HG02852 (cell line): ENCODE results near the gene LRRC42.
"Not testable (repeated sequence)": the region's sequence is repeated elsewhere in the genome, so short reads cannot be mapped to it uniquely, and the experiment has no call there.

Source experiments
- ATAC-seq: cut with Tn5 transposase; IDR thresholded peaks from one replicate; pipeline ENCODE4 v1.9.1; 2021; ENCODE audit warnings: mild to moderate bottlenecking, moderate library complexity; ENCODE audit not compliant: unreplicated experiment

Gene LRRC42

DNA sequence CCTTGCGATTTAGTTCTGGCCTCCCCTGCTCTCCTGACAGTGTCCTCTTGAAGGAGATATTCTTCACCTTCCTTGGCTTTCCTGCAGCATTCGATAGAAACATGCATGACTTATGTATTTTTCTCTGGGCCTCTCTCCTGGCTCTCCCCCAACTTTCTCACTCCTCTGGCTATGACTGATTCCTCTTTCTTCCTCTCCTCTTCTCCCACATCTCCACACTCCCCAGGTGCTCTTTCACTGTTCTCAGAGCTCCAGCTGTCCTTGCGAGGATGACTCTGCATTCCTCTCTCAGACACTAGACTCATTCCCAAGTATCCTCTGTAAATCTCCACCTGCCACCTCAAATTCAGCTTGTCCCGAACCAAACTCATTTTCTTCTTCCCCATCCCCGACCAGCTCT, 18.0 kb downstream of the LRRC42 start:
- no peak for ATAC-seq

- ATAC-seq = no peak
These were observed 20.6 kb downstream of the LRRC42 start for GRCh38 chr1:53966794-53967193.

DNA sequence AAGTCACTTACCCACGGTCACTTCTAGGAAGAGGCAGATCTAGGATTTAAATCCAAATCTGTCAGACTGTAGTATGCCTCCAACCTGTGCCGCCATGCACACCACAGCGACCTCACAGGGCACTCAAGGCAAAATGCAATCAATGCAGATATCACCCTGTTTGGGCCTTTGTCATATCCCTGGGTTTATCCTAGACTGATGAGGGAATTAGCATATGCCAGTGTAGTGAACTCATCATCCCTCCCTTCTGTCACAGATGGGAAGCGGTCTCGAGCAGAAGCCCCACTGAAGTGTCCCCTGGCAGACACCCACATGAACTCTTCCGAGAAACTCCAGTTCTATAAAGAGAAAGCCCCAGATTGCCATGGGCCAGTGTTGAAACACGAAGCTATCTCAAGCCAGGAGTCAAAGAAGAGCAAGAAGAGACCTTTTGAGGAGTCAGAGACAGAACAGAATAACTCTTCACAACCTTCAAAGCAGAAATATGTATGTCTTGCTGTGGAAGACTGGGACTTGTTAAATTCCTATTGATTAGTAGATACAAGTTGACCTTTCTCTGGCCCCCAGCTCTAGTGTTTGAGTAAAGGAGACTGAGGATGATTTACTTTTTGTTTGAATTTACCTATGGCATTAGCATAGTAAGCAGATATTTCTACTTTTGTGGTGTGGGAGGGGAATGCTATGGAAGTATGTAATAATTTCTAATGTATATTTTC, 21.4 kb downstream of the LRRC42 start:
- ATAC-seq = no peak

GRCh38 chr1:53968125-53968513, 22.0 kb downstream of the LRRC42 start:
- ATAC-seq = no peak

- ATAC-seq = not testable (repeated sequence)
These were observed 23.2 kb downstream of the LRRC42 start for GRCh38 chr1:53969323-53969722.

- ATAC-seq = no peak
These were observed 25.6 kb downstream of the LRRC42 start for GRCh38 chr1:53971718-53972117.

GRCh38 chr1:53975861-53976260, 29.7 kb downstream of the LRRC42 start:
- no peak for ATAC-seq

DNA sequence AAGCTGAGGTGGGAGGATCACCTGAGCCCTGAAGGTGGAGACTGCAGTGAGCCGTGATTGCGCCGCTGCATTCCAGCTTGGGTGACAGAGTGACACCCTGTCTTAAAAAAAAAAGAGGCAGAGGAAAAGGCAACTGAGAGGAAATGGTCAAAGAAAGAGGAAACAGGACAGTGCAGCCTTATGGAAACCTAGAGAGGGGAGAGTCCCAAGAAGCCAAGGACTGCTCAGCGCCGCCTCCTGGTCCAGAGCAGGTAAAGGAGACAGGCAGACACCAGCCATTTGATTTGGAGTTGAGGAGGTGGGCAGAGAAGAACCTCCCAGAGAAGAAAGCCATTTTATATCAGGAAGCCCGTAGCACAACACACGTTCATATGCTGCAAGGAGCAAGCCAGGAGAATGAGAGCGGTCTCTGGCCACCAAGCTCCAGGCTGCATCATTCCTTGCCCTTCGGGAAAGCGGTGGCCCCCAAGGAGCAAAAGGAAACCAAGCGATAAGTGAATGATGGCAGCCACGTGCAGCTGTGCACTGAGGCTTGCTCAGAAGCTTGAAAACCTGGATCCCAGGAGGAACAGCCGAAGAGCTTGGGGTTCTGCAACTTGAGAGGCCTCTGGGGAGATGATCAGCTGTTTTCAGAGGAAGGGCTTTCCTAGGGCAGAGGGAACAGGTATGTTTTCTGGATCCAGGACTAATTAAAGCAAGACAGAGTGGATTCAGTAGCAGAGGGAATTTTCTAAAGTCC, 33.7 kb downstream of the LRRC42 start:
- ATAC-seq = no peak

- ATAC-seq = no peak
These were observed 35.1 kb downstream of the LRRC42 start for GRCh38 chr1:53981220-53981619.

GRCh38 chr1:53982034-53982762, 36.0 kb downstream of the LRRC42 start:
- no peak for ATAC-seq

DNA sequence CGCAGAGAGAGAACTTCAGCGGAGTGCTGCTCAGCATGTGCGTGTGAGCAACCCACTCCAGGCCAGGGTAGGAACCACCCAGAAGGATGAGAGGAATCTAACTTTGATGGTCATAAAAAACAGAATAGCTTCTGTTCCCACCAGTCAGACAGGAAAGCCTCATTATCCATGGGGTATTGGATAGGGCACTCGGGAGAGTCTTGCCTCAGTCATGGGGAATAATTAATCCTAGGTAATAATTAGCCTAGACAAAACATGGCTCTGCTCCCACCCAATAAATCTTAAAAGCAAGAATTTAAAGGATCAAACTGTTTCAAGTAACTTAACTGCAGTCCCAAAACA, 36.6 kb downstream of the LRRC42 start:
- ATAC-seq = no peak

- ATAC-seq = no peak
These were observed 38.6 kb downstream of the LRRC42 start for GRCh38 chr1:53984726-53985125.

GRCh38 chr1:53986458-53986857, 40.3 kb downstream of the LRRC42 start:
- no peak for ATAC-seq

DNA sequence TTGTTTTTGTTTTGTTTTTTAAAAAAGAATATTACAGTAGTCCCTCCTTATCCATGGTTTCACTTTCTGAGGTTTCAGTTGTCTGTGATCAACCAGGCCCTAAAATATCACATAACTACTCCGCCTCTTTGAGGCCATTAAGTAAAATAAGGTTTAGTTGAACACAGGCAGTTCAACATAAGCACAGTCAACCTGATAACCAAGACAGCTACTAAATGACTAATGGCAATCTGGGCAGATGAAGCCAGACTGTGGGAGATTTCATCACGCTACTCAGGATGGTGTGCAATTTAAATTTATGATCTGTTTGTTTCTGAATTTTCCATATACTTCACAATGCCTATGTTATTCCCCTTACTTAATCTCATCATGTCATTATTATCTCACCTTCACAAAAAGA, 41.7 kb downstream of the LRRC42 start:
- no peak for ATAC-seq

DNA sequence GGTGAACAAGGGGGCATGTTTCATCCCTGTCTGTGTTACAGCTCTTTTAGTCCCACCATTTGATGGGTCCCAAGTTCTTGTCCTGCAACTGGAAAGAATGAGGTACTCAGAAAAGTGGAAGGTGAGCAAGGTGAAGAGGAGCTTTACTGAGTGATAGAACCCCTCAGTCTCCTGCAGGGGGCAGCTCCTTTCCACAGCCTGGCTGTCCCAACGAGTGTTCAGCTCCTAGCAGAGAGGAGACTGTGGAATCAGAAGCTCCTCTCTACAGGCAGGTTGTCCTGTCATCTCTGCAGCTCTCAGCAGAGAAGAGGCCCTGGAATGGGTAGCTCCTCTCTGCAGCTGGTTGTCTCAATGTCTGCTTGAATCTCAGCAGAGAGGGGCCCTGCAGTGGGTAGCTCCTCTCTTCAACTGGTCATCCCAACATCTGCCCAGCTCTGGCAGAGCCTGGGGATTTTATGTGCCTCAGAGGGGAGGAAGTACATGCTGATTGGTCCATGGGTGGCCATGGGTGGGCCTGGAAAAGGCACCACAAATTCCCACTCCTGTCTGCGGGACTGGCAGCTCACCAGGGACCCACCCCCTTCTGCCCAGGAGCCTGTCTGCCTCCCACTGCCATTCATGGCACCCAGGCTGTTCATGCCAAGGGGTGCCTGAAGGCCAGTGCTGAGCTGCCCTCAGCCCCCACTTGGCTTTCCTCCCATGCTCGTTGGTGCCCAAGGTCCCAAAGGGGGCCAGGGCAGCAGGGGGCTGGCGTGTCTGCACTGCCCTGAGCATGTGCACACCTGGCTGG, 46.1 kb downstream of the LRRC42 start:
- ATAC-seq = no peak

DNA sequence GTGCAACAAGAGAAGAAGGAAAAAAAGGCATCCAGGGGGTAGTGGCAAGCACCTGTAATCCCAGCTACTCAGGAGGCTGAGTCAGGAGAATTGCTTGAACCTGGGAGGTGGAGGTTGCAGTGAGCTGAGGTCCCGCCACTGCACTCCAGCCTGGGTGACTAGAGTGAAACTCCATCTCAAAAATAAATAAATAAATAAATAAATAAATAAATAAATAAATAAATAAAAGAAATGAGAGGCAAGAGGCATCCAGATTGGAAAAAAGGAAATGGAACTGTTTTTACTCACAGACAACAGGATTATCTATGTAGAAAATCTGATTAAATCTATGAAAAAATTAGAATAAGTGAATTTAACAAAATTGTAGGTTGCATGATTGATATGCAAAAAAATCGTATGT, 48.4 kb downstream of the LRRC42 start:
- ATAC-seq = not testable (repeated sequence)

GRCh38 chr1:53995683-53996082, 49.5 kb downstream of the LRRC42 start:
- no peak for ATAC-seq

DNA sequence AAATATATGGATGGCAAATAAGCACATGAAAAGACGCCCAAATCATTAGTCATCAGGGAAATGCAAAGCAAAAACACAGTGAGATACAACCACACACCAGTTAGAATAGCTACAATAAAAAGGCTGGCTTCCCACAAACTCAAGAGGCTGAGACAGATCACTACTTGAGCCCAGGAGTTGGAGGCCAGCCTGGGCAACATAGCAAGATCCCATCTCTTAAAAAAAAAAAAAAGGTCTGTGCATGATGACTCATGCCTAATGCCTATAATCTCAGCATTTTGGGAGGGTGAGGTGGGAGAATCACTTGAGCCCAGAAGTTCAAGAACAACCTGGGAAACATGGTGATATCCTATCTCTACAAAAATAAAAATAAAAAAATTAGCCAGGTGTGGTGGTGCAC, 52.1 kb downstream of the LRRC42 start:
- no peak for ATAC-seq

- no peak for ATAC-seq
These were observed 53.8 kb downstream of the LRRC42 start for GRCh38 chr1:53999920-54000319.

DNA sequence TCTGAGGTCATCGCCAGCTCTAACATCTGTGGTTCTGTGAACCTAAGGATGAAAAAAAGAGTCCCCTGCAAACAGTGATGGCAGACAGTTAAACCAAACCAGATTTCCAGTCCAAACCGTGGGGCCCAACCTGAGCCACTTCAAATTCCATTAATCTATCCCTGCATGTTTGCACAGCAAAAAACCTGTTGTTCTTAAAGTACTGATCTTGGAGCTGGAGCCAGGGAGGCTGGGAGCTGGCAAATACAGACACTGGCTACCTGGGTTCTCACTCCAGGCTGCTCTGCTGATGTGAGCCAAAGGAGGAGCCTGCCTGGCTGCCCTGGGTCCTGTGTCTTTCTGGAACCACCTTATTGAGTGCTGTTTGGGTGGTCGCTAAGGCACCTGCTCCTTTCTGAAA, 55.4 kb downstream of the LRRC42 start:
- ATAC-seq = no peak

DNA sequence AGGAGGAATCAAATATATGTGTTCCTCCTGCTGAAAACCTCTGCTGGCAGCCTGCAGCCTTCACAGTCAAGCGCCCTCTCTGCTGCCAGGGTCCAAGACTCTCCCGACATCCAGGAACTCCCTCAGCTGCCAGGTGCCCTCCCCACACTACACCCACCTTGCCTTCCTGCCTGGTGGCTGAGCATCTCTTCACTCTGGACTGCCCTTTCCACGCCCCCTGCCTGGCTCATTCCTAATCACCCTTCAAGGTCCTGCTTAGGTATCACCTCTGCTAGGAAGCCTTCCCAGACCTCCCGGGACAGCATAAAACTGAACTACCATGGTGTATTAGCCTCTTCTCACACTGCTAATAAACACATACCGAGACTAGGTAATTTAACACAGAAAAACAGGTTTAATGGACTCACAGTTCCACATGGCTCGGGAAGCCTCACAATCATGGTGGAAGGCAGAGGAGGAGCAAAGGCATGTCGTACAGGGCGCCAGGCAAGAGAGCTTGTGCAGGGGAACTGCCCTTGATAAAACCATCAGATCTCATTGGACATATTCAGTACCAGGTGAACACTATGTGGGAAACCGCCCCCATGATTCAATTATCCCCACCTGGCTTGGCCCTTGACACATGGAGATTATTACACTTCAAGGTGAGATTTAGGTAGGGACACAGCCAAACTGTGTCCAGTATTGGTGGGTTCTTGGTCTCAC, 56.5 kb downstream of the LRRC42 start:
- no peak for ATAC-seq
